ENCODE measurements around the gene RAPGEF2.
"Not testable (repeated sequence)": the region's sequence is repeated elsewhere in the genome, so short reads cannot be mapped to it uniquely, and the experiment has no call there.

RAPGEF2 gene

GRCh38 chr4:159137176-159137575 lies 34.3 kb downstream of the RAPGEF2 start:
- peak; percentile 60 for DNase-seq

GRCh38 chr4:159138436-159138835 lies 35.6 kb downstream of the RAPGEF2 start:
- no peak for DNase-seq

- no peak for DNase-seq
These were observed 38.3 kb downstream of the RAPGEF2 start for GRCh38 chr4:159141193-159141592.

- DNase-seq = no peak
These were observed 39.4 kb downstream of the RAPGEF2 start for GRCh38 chr4:159142241-159142640.

GRCh38 chr4:159142681-159143384 lies 40.0 kb downstream of the RAPGEF2 start:
- no peak for DNase-seq

- no peak for DNase-seq
These were observed 40.8 kb downstream of the RAPGEF2 start for GRCh38 chr4:159143687-159144086.

- DNase-seq = no peak
These were observed 41.3 kb downstream of the RAPGEF2 start for GRCh38 chr4:159144112-159144694.

GRCh38 chr4:159145318-159145991 lies 42.6 kb downstream of the RAPGEF2 start:
- DNase-seq = no peak

GRCh38 chr4:159145992-159146330 lies 43.1 kb downstream of the RAPGEF2 start:
- no peak for DNase-seq

- DNase-seq = no peak
These were observed 43.6 kb downstream of the RAPGEF2 start for GRCh38 chr4:159146488-159146887.

- no peak for DNase-seq
These were observed 45.6 kb downstream of the RAPGEF2 start for GRCh38 chr4:159148441-159148840.

GRCh38 chr4:159149666-159150065 lies 46.8 kb downstream of the RAPGEF2 start:
- DNase-seq = no peak

GRCh38 chr4:159150396-159150795 lies 47.5 kb downstream of the RAPGEF2 start:
- no peak for DNase-seq

GRCh38 chr4:159150821-159151390 lies 48.0 kb downstream of the RAPGEF2 start:
- DNase-seq = no peak

GRCh38 chr4:159151689-159152088 lies 48.8 kb downstream of the RAPGEF2 start:
- DNase-seq = no peak

GRCh38 chr4:159152181-159152580 lies 49.3 kb downstream of the RAPGEF2 start:
- DNase-seq = no peak

GRCh38 chr4:159153669-159154068 lies 50.8 kb downstream of the RAPGEF2 start:
- no peak for DNase-seq

- DNase-seq = no peak
These were observed 52.2 kb downstream of the RAPGEF2 start for GRCh38 chr4:159155119-159155518.

- no peak for DNase-seq
These were observed 55.3 kb downstream of the RAPGEF2 start for GRCh38 chr4:159158083-159158617.

- no peak for DNase-seq
These were observed 56.1 kb downstream of the RAPGEF2 start for GRCh38 chr4:159158985-159159384.

GRCh38 chr4:159159611-159160010 lies 56.7 kb downstream of the RAPGEF2 start:
- DNase-seq = no peak

- DNase-seq = no peak
These were observed 57.4 kb downstream of the RAPGEF2 start for GRCh38 chr4:159160242-159160641.

- not testable (repeated sequence) for DNase-seq
These were observed 58.6 kb downstream of the RAPGEF2 start for GRCh38 chr4:159161436-159161835.

GRCh38 chr4:159162576-159162975 lies 59.7 kb downstream of the RAPGEF2 start:
- DNase-seq = no peak

Measured in NCI-H774 (cell line).